Stomach (tissue), 9 donors: ENCODE results near the gene SFTPA2. TPM values are rescaled to one million over a fixed set of nuclear protein-coding genes. Genes with fewer than 3 reads are reported as not detected.
"Not testable (repeated sequence)": the region's sequence is repeated elsewhere in the genome, so short reads cannot be mapped to it uniquely, and the experiment has no call there.

Experiments
- DNase-seq, 2 donors: peaks; one replicate each; pipeline versions ENCODE4 v3.0.0 to v3.0.0-alpha.2; 2013 to 2019
- H3K27ac ChIP-seq, 5 donors: fragments of 200-600 bp in 4 of 5; sonication (generic) in 4 of 5; one replicate each; pipeline ENCODE4 v1.5.1; 2013 to 2019; ENCODE audit warnings: mild to moderate bottlenecking in 1 of 5, moderate library complexity in 1 of 5
- H3K27me3 ChIP-seq, 3 donors: fragments of 200-600 bp; sonication (generic); one replicate each; pipeline ENCODE4 v1.5.1; 2017 to 2019; ENCODE audit warnings: mixed run types in 1 of 3
- H3K36me3 ChIP-seq, 4 donors: fragments of 200-600 bp; sonication (generic); 1 replicate in 3 of 4; 2 replicates in 1 of 4; pipeline ENCODE4 v1.5.1; 2016 to 2019
- H3K4me1 ChIP-seq, 4 donors: fragments of 200-600 bp; sonication (generic); one replicate each; pipeline ENCODE4 v1.5.1; 2016 to 2019
- H3K4me3 ChIP-seq, 4 donors: fragments of 200-600 bp; sonication (generic) in 3 of 4; one replicate each; pipeline ENCODE4 v1.5.1; 2016 to 2019; ENCODE audit warnings: mild to moderate bottlenecking in 1 of 4
- H3K9me3 ChIP-seq, 4 donors: fragments of 200-600 bp; sonication (generic); one replicate each; pipeline ENCODE4 v1.5.1; 2016 to 2019
- CTCF ChIP-seq, 7 experiments: fragments of 450-650 bp in 4 of 7; fragments of 200-600 bp in 3 of 7; sonication (generic) in 3 of 7; IDR thresholded peaks; one replicate each; pipeline ENCODE4 v1.5.1; 2016 to 2019; ENCODE audit warnings: antibody characterized with exemption in 7 of 7, control low read depth in 2 of 7, mild to moderate bottlenecking in 1 of 7
- EP300 ChIP-seq: sonication (generic); formaldehyde crosslinking; IDR thresholded peaks from one replicate; pipeline ENCODE4 v1.6.1; 2017; ENCODE audit warnings: antibody characterized with exemption
- POLR2A ChIP-seq, 4 donors: fragments of 450-650 bp; IDR thresholded peaks; one replicate each; pipeline ENCODE4 v1.6.1; 2016; ENCODE audit warnings: antibody characterized with exemption in 4 of 4, control low read depth in 2 of 4, mild to moderate bottlenecking in 1 of 4, moderate library complexity in 1 of 4
- POLR2AphosphoS5 ChIP-seq, 3 donors: sonication (generic); formaldehyde crosslinking; IDR thresholded peaks; one replicate each; pipeline ENCODE4 v1.6.1; 2016; ENCODE audit warnings: antibody characterized with exemption in 3 of 3
- WGBS, 5 donors: extraction: QIAGEN DNeasy Blood & Tissue Kit in 3 of 5; methylation state at CpG; one replicate each; pipeline versions ENCODE4 v1.1.5 to v1.1.7; 2013 to 2018; 5-methylcytosine and 5-hydroxymethylcytosine counted together
- intact Hi-C: fragments of 100-400 bp; cut with DNase I; formaldehyde crosslinking; loops from one replicate; pipeline ENCODE4 v1.15.1; 2023; ENCODE audit warnings: low total_unique reads
- polyA plus RNA-seq, 3 donors: library from polyadenylated mRNA; stranded (reverse); fragments of 200-250 nt; gene quantifications; one replicate each; pipeline ENCODE4 v1.2.3, GENCODE V29; 2013
- total RNA-seq, 5 donors: library from RNA; depleted of rRNA; stranded (reverse); fragments of >200 nt; gene quantifications; one replicate each; pipeline versions ENCODE4 v1.1.0 to v1.2.3, GENCODE V29; 2014 to 2016
- donor health status: healthy with polysubstance abuse.
- donor health status: Bipolar disorder and iron deficiency.
- donor health status: healthy.

Gene SFTPA2
- total and polyA plus RNA-seq, 8 donors, result 0.31 to 594 (median 2.2) TPM; not detected in 2

GRCh38 chr10:79517567-79517966 lies 42.6 kb downstream of the SFTPA2 start:
- DNase-seq, H3K27ac ChIP-seq, H3K4me1 ChIP-seq, H3K27me3 ChIP-seq, H3K36me3 ChIP-seq, intact Hi-C loops, H3K9me3 ChIP-seq, H3K4me3 ChIP-seq: not testable (repeated sequence)
- 20 to 67% (median 48%) methylated on average over 1 to 3 of the region's 4 CpGs for WGBS, 5 donors

DNA sequence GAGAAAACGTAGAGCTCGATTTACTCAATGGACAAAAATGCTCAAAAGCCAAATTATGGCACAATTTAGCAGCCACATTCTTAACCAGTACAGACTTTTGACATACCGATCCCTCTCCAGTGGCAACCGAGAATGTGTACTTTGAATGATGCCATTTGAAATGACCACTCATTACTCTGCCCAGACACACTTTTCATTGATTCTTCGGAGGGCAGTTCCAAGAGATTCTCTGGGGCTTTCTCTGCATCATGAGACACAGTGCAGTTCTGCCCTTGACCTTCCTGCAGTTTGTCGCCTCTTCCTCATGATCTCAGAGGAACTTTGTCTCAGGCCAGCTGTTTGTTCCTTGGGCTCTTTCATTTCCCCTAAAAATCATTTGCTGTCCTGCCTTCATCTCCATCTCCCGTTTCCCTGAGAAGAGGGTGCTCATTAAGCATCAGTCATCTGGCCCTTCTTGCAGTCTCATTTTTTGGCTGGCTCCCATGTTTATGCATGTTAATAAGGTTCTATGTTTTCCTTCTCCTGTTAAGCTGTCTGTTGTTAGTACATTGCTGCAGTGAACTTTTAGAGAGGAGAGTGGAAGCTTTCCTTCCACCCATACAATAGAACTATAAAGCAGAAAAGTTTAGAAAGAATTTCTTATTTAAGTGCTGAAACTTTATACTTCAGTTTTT lies 43.5 kb downstream of the SFTPA2 start:
- H3K4me1 ChIP-seq, intact Hi-C loops, H3K4me3 ChIP-seq, H3K36me3 ChIP-seq, H3K9me3 ChIP-seq, H3K27ac ChIP-seq, DNase-seq, H3K27me3 ChIP-seq: not testable (repeated sequence)
- WGBS, 5 donors, result 56 to 72% (median 64%) methylated on average over 4 to 6 of the region's 7 CpGs

GRCh38 chr10:79511891-79512583 lies 48.2 kb downstream of the SFTPA2 start, which contains the start of gene EIF5AL1:
TSS of gene EIF5AL1 (plus strand) at chr10:79512533. CDS start at chr10:79512650, 117 bp downstream.
- H3K4me3 ChIP-seq, H3K4me1 ChIP-seq, intact Hi-C loops, H3K36me3 ChIP-seq, H3K9me3 ChIP-seq, H3K27ac ChIP-seq, DNase-seq, H3K27me3 ChIP-seq: not testable (repeated sequence)
- WGBS, 5 donors, result 81 to 93% (median 89%) methylated on average over 5 to 15 of the region's 17 CpGs

GRCh38 chr10:79509934-79510508 lies 50.2 kb downstream of the SFTPA2 start:
- H3K4me3 ChIP-seq, H3K27ac ChIP-seq, H3K36me3 ChIP-seq, DNase-seq, intact Hi-C loops, H3K4me1 ChIP-seq, H3K9me3 ChIP-seq: not testable (repeated sequence)
- peaks cover 0 to 14% (median 0%) of the 10 kb centered on the region in 3 donors for H3K27me3 ChIP-seq
- WGBS, 5 donors, result 58 to 76% (median 73%) methylated on average over 1 to 4 of the region's 5 CpGs

GRCh38 chr10:79509306-79509933 lies 50.8 kb downstream of the SFTPA2 start:
- WGBS, 5 donors, result 89 to 100% (median 100%) methylated on average over 2 of the region's 3 CpGs
- H3K27ac ChIP-seq, intact Hi-C loops, H3K4me1 ChIP-seq, H3K9me3 ChIP-seq, H3K4me3 ChIP-seq, H3K36me3 ChIP-seq, DNase-seq: not testable (repeated sequence)
- H3K27me3 ChIP-seq, result peaks cover 0 to 14% (median 0%) of the 10 kb centered on the region in 3 donors

DNA sequence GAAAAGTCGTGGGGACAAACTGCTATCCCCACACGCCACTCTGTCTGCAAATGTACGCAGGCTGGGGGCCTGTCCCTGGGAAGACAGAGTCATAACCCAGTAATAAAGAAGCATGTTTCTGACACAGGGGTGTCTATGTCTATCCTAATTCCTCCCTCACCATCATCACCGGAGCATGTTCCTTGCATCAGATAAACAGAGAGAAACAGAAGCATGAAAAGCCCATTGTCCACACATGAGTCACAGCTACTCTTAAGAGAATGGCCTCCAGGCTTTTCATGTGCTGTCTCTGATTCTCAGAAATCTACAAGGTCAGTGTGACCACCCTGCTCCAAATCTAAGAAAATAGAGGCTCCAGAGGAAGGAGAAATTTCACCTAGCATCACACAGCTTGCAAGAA lies 52.0 kb downstream of the SFTPA2 start:
- H3K4me3 ChIP-seq, H3K36me3 ChIP-seq, H3K27ac ChIP-seq, DNase-seq, H3K4me1 ChIP-seq, intact Hi-C loops, H3K9me3 ChIP-seq: not testable (repeated sequence)
- peaks cover 0 to 19% (median 0%) of the 10 kb centered on the region in 3 donors for H3K27me3 ChIP-seq
- 74 to 87% (median 79%) methylated on average over 3 of the region's 4 CpGs for WGBS, 5 donors

GRCh38 chr10:79507440-79508167 lies 52.6 kb downstream of the SFTPA2 start:
- H3K36me3 ChIP-seq, result no peaks in the 10 kb centered on the region
- TF ChIP-seq POLR2AphosphoS5 (IDR thresholded peaks at IDR 0.05), result no peak
- TF ChIP-seq POLR2A (IDR thresholded peaks at IDR 0.05), result no peak
- no peak for TF ChIP-seq EP300
- no peak for TF ChIP-seq CTCF (IDR thresholded peaks at IDR 0.05)

More at GRCh38 chr10:79507440-79508167, 52.6 kb downstream of the SFTPA2 start:
- DNase-seq, result no peak
- Histone ChIP-seq H3K27me3 (peaks cover 0 to 21% (median 0%) of the 10 kb centered on the region in 3 donors), H3K9me3 (no peaks in the 10 kb centered on the region), H3K27ac (no peak overlapping the region), H3K4me1 (peaks cover 0 to 4% (median 0%) of the 10 kb centered on the region in 4 donors), H3K4me3 (no peak overlapping the region)
- WGBS, 5 donors, result 71 to 78% (median 76%) methylated on average over 9 of the region's 9 CpGs
- intact Hi-C loops, result no loop called here
